ENCODE measurements around the gene ARHGAP5. TPM values are rescaled to one million over a fixed set of nuclear protein-coding genes. Genes with fewer than 3 reads are reported as not detected.
A peak's percentile ranks its signal among the peaks of the same experiment; 100 is the strongest.

The ARHGAP5 gene, protein sequence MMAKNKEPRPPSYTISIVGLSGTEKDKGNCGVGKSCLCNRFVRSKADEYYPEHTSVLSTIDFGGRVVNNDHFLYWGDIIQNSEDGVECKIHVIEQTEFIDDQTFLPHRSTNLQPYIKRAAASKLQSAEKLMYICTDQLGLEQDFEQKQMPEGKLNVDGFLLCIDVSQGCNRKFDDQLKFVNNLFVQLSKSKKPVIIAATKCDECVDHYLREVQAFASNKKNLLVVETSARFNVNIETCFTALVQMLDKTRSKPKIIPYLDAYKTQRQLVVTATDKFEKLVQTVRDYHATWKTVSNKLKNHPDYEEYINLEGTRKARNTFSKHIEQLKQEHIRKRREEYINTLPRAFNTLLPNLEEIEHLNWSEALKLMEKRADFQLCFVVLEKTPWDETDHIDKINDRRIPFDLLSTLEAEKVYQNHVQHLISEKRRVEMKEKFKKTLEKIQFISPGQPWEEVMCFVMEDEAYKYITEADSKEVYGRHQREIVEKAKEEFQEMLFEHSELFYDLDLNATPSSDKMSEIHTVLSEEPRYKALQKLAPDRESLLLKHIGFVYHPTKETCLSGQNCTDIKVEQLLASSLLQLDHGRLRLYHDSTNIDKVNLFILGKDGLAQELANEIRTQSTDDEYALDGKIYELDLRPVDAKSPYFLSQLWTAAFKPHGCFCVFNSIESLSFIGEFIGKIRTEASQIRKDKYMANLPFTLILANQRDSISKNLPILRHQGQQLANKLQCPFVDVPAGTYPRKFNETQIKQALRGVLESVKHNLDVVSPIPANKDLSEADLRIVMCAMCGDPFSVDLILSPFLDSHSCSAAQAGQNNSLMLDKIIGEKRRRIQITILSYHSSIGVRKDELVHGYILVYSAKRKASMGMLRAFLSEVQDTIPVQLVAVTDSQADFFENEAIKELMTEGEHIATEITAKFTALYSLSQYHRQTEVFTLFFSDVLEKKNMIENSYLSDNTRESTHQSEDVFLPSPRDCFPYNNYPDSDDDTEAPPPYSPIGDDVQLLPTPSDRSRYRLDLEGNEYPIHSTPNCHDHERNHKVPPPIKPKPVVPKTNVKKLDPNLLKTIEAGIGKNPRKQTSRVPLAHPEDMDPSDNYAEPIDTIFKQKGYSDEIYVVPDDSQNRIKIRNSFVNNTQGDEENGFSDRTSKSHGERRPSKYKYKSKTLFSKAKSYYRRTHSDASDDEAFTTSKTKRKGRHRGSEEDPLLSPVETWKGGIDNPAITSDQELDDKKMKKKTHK (N-terminal part only)
- polyA plus RNA-seq = 10 to 100 TPM; 14.9 to 64.9 (median 32.4) TPM
- long read RNA-seq, donor 1 = 0 reads
- long read RNA-seq, donor 2, transcript ARHGAP5-201 (1 exons, 3,207 nt) = major isoform, 8 of 20 reads
- long read RNA-seq, donor 2, partial matches to known transcripts = 12 of 20 reads
- long read RNA-seq, donor 2, other reads (novel, unspliced or antisense) = 0 of 20 reads
- long read RNA-seq, donor 3, transcript ARHGAP5-201 (1 exons, 3,207 nt) = major isoform, 24 of 56 reads
- long read RNA-seq, donor 3, partial matches to known transcripts = 31 of 56 reads
- long read RNA-seq, donor 3, other reads (novel, unspliced or antisense) = 0 of 56 reads
- long read RNA-seq, donor 4, partial matches to known transcripts = 0 of 4 reads
- long read RNA-seq, donor 4, other reads (novel, unspliced or antisense) = 0 of 4 reads
- long read RNA-seq, donor 5, transcript ARHGAP5-201 (1 exons, 3,207 nt) = major isoform, 7 of 7 reads
- long read RNA-seq, donor 5, partial matches to known transcripts = 0 of 7 reads
- long read RNA-seq, donor 5, other reads (novel, unspliced or antisense) = 0 of 7 reads
- long read RNA-seq, donor 6, full-length matches to known transcripts = 15 of 21 reads
- long read RNA-seq, donor 6, partial matches to known transcripts = 6 of 21 reads
- long read RNA-seq, donor 6, other reads (novel, unspliced or antisense) = 0 of 21 reads
- long read RNA-seq, donor 7 = 0 reads
- long read RNA-seq, donor 8, partial matches to known transcripts = 0 of 2 reads
- long read RNA-seq, donor 8, other reads (novel, unspliced or antisense) = 0 of 2 reads
- long read RNA-seq, donor 9, partial matches to known transcripts = 0 of 4 reads
- long read RNA-seq, donor 9, other reads (novel, unspliced or antisense) = 0 of 4 reads
- long read RNA-seq, donor 10, full-length matches to known transcripts = 24 of 36 reads
- long read RNA-seq, donor 10, partial matches to known transcripts = 12 of 36 reads
- long read RNA-seq, donor 10, other reads (novel, unspliced or antisense) = 0 of 36 reads

DNA sequence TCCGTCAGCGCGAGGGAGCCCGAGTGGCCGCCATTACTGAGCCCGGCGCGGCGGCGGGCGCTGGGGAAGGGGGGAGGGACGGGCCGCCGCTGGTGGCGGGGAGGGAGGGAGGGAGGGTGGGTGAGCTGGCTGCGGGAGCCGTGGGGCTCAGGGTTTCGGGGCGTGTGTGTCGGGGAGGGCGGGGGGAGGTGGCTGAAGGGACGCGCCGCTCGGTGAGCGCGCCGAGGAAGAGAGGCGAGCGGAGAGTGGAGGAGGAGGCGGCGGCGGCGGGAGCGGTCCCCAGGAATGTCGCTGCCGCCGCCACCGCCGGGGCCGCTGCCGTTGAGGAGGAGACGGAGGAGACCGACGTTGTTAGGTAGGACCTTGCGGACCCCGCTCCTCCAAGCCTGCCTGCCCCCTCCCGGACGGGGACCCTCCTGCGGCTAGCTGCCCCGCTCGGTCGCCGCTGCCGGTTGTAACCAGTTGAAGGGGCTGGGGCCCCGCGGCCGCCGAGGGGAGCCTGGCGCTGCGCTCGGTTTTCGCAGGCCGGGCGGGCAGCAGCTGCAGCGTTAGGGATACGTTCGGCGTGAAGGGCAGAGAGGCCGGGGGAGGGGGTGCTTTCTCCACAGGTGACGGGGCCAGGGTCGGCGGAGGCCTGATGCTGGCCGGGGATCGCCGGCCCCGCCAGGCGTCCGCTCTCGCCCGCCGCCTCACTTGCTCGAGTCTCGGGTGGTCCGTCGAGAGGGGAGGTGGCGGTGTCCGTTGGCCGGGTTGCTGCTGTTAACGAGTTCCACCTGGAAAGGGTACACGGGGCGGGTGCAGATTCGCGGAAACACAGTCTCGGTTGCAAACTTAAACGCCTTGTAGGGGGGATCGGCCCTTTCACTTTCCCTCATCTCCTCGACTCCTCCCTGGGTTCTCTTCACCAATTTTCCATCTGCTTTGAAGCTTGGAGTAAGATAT lies at the start of gene ARHGAP5:
Gene ARHGAP5, plus strand, starts transcription at position 224 of the 942 bp plus-strand sequence. CDS start 13,366 bp downstream, outside the sequence.
- H3K4me1 ChIP-seq (ENCODE audit: control insufficient read depth in 3 of 3, insufficient read depth in 2 of 3, low read depth in 1 of 3, low read length in 2 of 3) = peaks cover 2 to 12% (median 4%) of the 10 kb centered on the region in 3 donors

DNA sequence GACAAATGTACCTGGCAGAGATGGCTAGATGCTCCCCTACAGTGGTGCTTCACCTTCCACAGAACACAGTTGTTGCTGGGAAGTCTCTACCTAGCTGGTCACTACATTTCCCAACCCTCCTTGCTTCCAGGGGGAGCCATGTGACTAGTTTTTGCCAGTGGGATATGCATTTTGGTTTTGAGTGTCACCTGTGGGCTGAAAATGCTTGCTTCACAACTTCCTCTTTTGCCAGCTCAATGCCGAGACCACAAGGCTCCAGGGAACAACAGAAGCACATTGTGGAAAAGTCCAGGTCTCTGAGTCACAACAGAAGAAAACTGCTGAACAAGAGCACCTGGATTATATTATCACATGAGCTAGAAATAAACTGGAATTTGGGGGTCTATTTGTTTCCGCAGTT lies 48.5 kb upstream of the ARHGAP5 start:
- Histone ChIP-seq H3K36me3 (ENCODE audit: control insufficient read depth in 3 of 3, insufficient read depth in 2 of 3, low read depth in 1 of 3, low read length in 3 of 3) (no peaks in the 10 kb centered on the region), H3K27me3 (ENCODE audit: control insufficient read depth in 3 of 3, insufficient read depth in 3 of 3, low read length in 3 of 3) (no peaks in the 10 kb centered on the region), H3K9me3 (ENCODE audit: control insufficient read depth in 2 of 2, insufficient read depth in 1 of 2, low read depth in 1 of 2, low read length in 1 of 2) (no peaks in the 10 kb centered on the region), H3K4me3 (ENCODE audit: low read depth in 1 of 3, low read length in 3 of 3) (no peak overlapping the region), H3K27ac (ENCODE audit: low read depth in 1 of 3, low read length in 2 of 3) (no peak overlapping the region), H3K4me1 (ENCODE audit: control insufficient read depth in 3 of 3, insufficient read depth in 2 of 3, low read depth in 1 of 3, low read length in 2 of 3) (no peaks in the 10 kb centered on the region)
- DNase-seq = no peak
- 39 to 75% (median 72%) methylated on average over 2 of the region's 2 CpGs for WGBS, 3 donors
- FAIRE-seq = no peak

More for the DNA sequence above, at the start of gene ARHGAP5:
- Histone ChIP-seq H3K27ac (ENCODE audit: low read depth in 1 of 3, low read length in 2 of 3) (peak within 1 kb of the TSS; percentile 97 to 99 (median 99)), H3K36me3 (ENCODE audit: control insufficient read depth in 3 of 3, insufficient read depth in 2 of 3, low read depth in 1 of 3, low read length in 3 of 3) (no peaks in the 10 kb centered on the region), H3K9me3 (ENCODE audit: control insufficient read depth in 2 of 2, insufficient read depth in 1 of 2, low read depth in 1 of 2, low read length in 1 of 2) (no peaks in the 10 kb centered on the region), H3K4me3 (ENCODE audit: low read depth in 1 of 3, low read length in 3 of 3) (peak within 1 kb of the TSS; percentile 85 to 97 (median 86)), H3K27me3 (ENCODE audit: control insufficient read depth in 3 of 3, insufficient read depth in 3 of 3, low read length in 3 of 3) (no peaks in the 10 kb centered on the region)
- DNase-seq (peak in 1 of 2 donors; percentile 88), FAIRE-seq (no peak)
- WGBS, 3 donors = 0 to 1% (median 0%) methylated on average over 57 to 98 of the region's 98 CpGs

DNA sequence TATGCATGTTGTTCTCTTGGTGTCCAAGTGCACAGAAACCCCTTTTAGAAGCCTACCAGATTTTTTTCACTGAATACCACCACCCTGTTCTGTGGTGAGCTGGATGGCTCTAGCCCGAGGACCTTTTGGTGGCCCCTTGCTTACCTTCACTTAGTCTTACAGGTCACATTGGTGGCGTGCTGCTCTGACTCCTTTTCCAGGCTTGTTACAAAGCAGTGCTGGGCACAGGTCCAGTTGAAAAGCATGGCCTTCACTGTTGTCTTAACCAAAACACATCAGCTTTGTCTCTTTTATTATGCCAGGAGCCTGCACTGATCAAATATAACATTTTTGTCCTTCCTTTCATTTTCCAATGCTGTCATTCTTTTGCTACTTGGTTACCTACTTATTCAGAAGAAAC lies 43.6 kb upstream of the ARHGAP5 start:
- no peaks in the 10 kb centered on the region for H3K27me3 ChIP-seq (ENCODE audit: control insufficient read depth in 3 of 3, insufficient read depth in 3 of 3, low read length in 3 of 3)
- H3K9me3 ChIP-seq (ENCODE audit: control insufficient read depth in 2 of 2, insufficient read depth in 1 of 2, low read depth in 1 of 2, low read length in 1 of 2) = no peaks in the 10 kb centered on the region
- no peak overlapping the region for H3K27ac ChIP-seq (ENCODE audit: low read depth in 1 of 3, low read length in 2 of 3)
- H3K36me3 ChIP-seq (ENCODE audit: control insufficient read depth in 3 of 3, insufficient read depth in 2 of 3, low read depth in 1 of 3, low read length in 3 of 3) = no peaks in the 10 kb centered on the region
- H3K4me1 ChIP-seq (ENCODE audit: control insufficient read depth in 3 of 3, insufficient read depth in 2 of 3, low read depth in 1 of 3, low read length in 2 of 3) = no peaks in the 10 kb centered on the region
- DNase-seq (no peak), FAIRE-seq (no peak)
- H3K4me3 ChIP-seq (ENCODE audit: low read depth in 1 of 3, low read length in 3 of 3) = no peak overlapping the region
- 85 to 96% (median 87%) methylated on average over 2 of the region's 2 CpGs for WGBS, 3 donors

DNA sequence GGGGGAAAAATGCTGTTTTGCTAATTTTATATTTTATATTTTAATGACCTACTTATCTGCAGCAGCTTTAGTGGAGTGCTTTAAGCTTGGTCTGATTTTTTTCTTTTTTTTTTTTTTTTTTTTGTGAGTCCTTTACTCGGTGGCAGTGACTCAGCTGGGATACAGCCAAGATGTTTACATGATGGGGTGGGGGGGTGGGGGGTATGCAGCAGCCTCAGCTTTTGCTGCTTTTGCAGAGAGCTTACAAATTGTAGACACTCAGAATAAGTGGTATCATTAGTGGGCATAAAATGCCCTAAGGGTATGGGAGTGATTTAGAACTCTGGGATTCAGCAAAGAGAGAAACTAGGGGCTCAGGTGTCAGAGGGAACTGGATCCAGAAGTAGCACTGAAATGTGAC lies 38.2 kb upstream of the ARHGAP5 start:
- Histone ChIP-seq H3K4me3 (ENCODE audit: low read depth in 1 of 3, low read length in 3 of 3) (no peak overlapping the region), H3K4me1 (ENCODE audit: control insufficient read depth in 3 of 3, insufficient read depth in 2 of 3, low read depth in 1 of 3, low read length in 2 of 3) (no peaks in the 10 kb centered on the region), H3K27ac (ENCODE audit: low read depth in 1 of 3, low read length in 2 of 3) (no peak overlapping the region), H3K27me3 (ENCODE audit: control insufficient read depth in 3 of 3, insufficient read depth in 3 of 3, low read length in 3 of 3) (no peaks in the 10 kb centered on the region), H3K9me3 (ENCODE audit: control insufficient read depth in 2 of 2, insufficient read depth in 1 of 2, low read depth in 1 of 2, low read length in 1 of 2) (no peaks in the 10 kb centered on the region), H3K36me3 (ENCODE audit: control insufficient read depth in 3 of 3, insufficient read depth in 2 of 3, low read depth in 1 of 3, low read length in 3 of 3) (no peaks in the 10 kb centered on the region)
- no peak for DNase-seq
- 0 to 23% (median 13%) methylated on average over 1 of the region's 1 CpG for WGBS, 3 donors
- no peak for FAIRE-seq

DNA sequence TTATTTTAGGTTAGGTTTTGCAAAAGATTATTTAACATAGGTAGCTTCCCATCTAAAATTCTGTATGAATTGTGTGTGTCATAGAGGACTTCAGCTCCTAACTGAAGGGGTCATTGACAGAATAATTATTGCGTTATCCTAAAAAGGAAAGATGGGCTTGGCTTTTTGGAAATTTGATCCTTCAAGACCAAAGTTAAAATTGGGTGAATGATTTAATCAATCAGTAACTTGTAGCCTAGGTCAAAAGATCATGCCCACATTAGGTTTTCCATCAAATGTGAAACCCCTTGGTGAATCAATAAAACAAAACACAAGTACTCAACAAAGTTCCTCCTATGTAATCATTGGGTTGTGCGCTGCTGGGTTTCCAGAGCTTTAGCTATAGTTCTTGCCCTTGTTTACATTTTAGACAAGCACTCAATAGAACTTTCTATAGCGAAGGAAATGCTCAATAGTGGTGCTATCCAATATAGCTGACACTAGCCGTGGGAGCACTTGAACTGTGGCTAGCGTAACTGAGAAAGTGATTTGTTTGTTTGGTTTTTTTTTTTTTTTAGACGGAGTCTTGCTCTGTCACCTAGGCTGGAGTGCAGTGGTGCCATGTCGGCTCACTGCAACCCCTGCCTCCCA lies 37.6 kb upstream of the ARHGAP5 start:
- 72 to 85% (median 80%) methylated on average over 7 of the region's 7 CpGs for WGBS, 3 donors

DNA sequence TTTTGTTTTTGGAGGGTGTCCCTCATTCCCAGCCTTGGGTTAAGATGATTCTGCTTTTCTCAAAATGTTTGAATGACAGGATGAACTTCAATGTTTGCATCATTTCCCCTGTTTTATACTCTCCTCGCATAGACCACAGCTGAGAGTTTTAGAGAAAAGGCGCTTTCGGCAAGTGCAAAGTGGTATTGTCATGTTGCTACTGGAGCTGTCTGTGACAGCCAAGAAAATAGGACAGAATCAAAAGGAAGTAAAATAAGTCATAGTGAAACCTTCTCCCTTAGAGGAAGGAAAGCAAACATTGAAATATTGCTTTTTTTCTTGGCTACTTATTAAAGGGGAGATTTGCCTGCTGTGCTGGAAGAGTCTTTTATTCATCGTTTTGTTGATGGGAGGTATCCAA lies 33.5 kb upstream of the ARHGAP5 start:
- DNase-seq = no peak
- 48 to 55% (median 54%) methylated on average over 4 of the region's 4 CpGs for WGBS, 3 donors
- H3K9me3 ChIP-seq (ENCODE audit: control insufficient read depth in 2 of 2, insufficient read depth in 1 of 2, low read depth in 1 of 2, low read length in 1 of 2) = no peaks in the 10 kb centered on the region
- no peak for FAIRE-seq
- no peaks in the 10 kb centered on the region for H3K27me3 ChIP-seq (ENCODE audit: control insufficient read depth in 3 of 3, insufficient read depth in 3 of 3, low read length in 3 of 3)
- no peaks in the 10 kb centered on the region for H3K4me1 ChIP-seq (ENCODE audit: control insufficient read depth in 3 of 3, insufficient read depth in 2 of 3, low read depth in 1 of 3, low read length in 2 of 3)
- H3K36me3 ChIP-seq (ENCODE audit: control insufficient read depth in 3 of 3, insufficient read depth in 2 of 3, low read depth in 1 of 3, low read length in 3 of 3) = no peaks in the 10 kb centered on the region
- no peak overlapping the region for H3K4me3 ChIP-seq (ENCODE audit: low read depth in 1 of 3, low read length in 3 of 3)
- no peak overlapping the region for H3K27ac ChIP-seq (ENCODE audit: low read depth in 1 of 3, low read length in 2 of 3)

More for the DNA sequence above, 37.6 kb upstream of the ARHGAP5 start:
- H3K4me1 ChIP-seq (ENCODE audit: control insufficient read depth in 3 of 3, insufficient read depth in 2 of 3, low read depth in 1 of 3, low read length in 2 of 3) = no peaks in the 10 kb centered on the region
- H3K27me3 ChIP-seq (ENCODE audit: control insufficient read depth in 3 of 3, insufficient read depth in 3 of 3, low read length in 3 of 3) = no peaks in the 10 kb centered on the region
- no peak overlapping the region for H3K27ac ChIP-seq (ENCODE audit: low read depth in 1 of 3, low read length in 2 of 3)
- DNase-seq (no peak), FAIRE-seq (no peak)
- H3K36me3 ChIP-seq (ENCODE audit: control insufficient read depth in 3 of 3, insufficient read depth in 2 of 3, low read depth in 1 of 3, low read length in 3 of 3) = no peaks in the 10 kb centered on the region
- no peaks in the 10 kb centered on the region for H3K9me3 ChIP-seq (ENCODE audit: control insufficient read depth in 2 of 2, insufficient read depth in 1 of 2, low read depth in 1 of 2, low read length in 1 of 2)
- H3K4me3 ChIP-seq (ENCODE audit: low read depth in 1 of 3, low read length in 3 of 3) = no peak overlapping the region

Data from small intestine (tissue), 16 donors.